Measurements from ENCODE around the gene GALNT15.

DNA sequence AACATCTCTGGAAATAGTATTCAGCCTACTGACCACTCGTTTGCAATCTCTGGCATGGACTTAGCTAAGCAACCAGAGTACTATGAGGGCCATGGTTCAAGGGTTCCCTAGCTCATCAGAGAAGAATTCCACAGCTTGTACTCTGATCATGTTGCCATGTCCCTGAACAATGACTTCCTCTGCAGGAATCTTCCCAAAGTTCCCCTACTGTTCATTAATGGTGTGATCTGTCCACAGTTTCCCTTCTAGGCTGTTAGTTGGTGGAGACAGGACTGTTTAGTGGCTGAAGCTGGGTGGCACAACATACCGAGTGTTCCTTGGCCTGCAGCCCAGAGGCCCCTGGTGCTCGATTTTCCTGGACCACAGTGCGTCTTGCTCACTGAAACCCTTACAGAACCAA, 44.4 kb upstream of the GALNT15 start:
- TF ChIP-seq, protein P1, sequence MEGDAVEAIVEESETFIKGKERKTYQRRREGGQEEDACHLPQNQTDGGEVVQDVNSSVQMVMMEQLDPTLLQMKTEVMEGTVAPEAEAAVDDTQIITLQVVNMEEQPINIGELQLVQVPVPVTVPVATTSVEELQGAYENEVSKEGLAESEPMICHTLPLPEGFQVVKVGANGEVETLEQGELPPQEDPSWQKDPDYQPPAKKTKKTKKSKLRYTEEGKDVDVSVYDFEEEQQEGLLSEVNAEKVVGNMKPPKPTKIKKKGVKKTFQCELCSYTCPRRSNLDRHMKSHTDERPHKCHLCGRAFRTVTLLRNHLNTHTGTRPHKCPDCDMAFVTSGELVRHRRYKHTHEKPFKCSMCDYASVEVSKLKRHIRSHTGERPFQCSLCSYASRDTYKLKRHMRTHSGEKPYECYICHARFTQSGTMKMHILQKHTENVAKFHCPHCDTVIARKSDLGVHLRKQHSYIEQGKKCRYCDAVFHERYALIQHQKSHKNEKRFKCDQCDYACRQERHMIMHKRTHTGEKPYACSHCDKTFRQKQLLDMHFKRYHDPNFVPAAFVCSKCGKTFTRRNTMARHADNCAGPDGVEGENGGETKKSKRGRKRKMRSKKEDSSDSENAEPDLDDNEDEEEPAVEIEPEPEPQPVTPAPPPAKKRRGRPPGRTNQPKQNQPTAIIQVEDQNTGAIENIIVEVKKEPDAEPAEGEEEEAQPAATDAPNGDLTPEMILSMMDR (IDR thresholded peaks at IDR 0.05; ENCODE audit: low read depth, low read length, missing input control): no peak
- TF ChIP-seq HNF4G (IDR thresholded peaks at IDR 0.05): no peak
- TF ChIP-seq NR2F2 (IDR thresholded peaks at IDR 0.05): no peak
- TF ChIP-seq, protein P2, sequence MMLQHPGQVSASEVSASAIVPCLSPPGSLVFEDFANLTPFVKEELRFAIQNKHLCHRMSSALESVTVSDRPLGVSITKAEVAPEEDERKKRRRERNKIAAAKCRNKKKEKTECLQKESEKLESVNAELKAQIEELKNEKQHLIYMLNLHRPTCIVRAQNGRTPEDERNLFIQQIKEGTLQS (IDR thresholded peaks at IDR 0.05): no peak
- TF ChIP-seq, protein P3, sequence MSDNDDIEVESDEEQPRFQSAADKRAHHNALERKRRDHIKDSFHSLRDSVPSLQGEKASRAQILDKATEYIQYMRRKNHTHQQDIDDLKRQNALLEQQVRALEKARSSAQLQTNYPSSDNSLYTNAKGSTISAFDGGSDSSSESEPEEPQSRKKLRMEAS (IDR thresholded peaks at IDR 0.05): no peak
- TF ChIP-seq RAD21 (IDR thresholded peaks at IDR 0.05): no peak

All from liver (tissue), 3 donors.